Measurements from ENCODE around the gene RNF187. TPM values are rescaled to one million over a fixed set of nuclear protein-coding genes. Genes with fewer than 3 reads are reported as not detected.

Gene RNF187
- total and polyA plus RNA-seq, 2 donors (not counting 1 experiment from before 2014, with no cell fraction given), result 46.1 to 89.5 TPM

- no peak for TF ChIP-seq EZH2 (IDR thresholded peaks at IDR 0.05; ENCODE audit: low read length, missing control alignments)
- TF ChIP-seq CTCF (conservative IDR thresholded peaks at IDR 0.05 in 1 of 2, IDR thresholded peaks at IDR 0.05 in 1 of 2; ENCODE audit: low read depth in 1 of 2, low read length in 2 of 2), result no peak
Measured at GRCh38 chr1:228542981-228543380, 55.8 kb downstream of the RNF187 start.

GRCh38 chr1:228543396-228543795 is 56.2 kb downstream of the RNF187 start:
- DNase-seq (ENCODE audit: low read depth in 2 of 2), result no peak
- no peaks in the 10 kb centered on the region for H3K4me1 ChIP-seq (ENCODE audit: control insufficient read depth, extremely low read depth, insufficient read depth, low read length)
- no peak overlapping the region for H2AFZ ChIP-seq (ENCODE audit: low read length)
- H3K36me3 ChIP-seq (ENCODE audit: control insufficient read depth, insufficient read depth, low read length), result no peaks in the 10 kb centered on the region
- no peaks in the 10 kb centered on the region for H3K27me3 ChIP-seq (ENCODE audit: control insufficient read depth, insufficient read depth, low read length)
- H3K79me2 ChIP-seq (ENCODE audit: control insufficient read depth, insufficient read depth, low read length), result no peaks in the 10 kb centered on the region
- TF ChIP-seq CTCF (conservative IDR thresholded peaks at IDR 0.05 in 1 of 2, IDR thresholded peaks at IDR 0.05 in 1 of 2; ENCODE audit: low read depth in 1 of 2, low read length in 2 of 2) (no peak), EZH2 (IDR thresholded peaks at IDR 0.05; ENCODE audit: low read length, missing control alignments) (no peak)
- H3K27ac ChIP-seq (ENCODE audit: insufficient read depth, low read length), result no peak overlapping the region
- H3K9ac ChIP-seq (ENCODE audit: insufficient read depth, low read length), result no peak overlapping the region
- H3K9me3 ChIP-seq (ENCODE audit: control insufficient read depth, insufficient read depth, low read depth, low read length), result no peaks in the 10 kb centered on the region
- H3K4me3 ChIP-seq (replicated peaks in 1 of 4; ENCODE audit: control extremely low read depth in 1 of 4, insufficient read depth in 1 of 4, low read depth in 3 of 4, low read length in 4 of 4), result no peak overlapping the region
- H4K20me1 ChIP-seq (ENCODE audit: control insufficient read depth, extremely low read depth, insufficient read depth, low read length), result no peaks in the 10 kb centered on the region
- no peak overlapping the region for H3K4me2 ChIP-seq (ENCODE audit: extremely low read depth, insufficient read depth, low read length)

More at GRCh38 chr1:228542981-228543380, 55.8 kb downstream of the RNF187 start:
- Histone ChIP-seq H3K27ac (ENCODE audit: insufficient read depth, low read length) (no peak overlapping the region), H3K27me3 (ENCODE audit: control insufficient read depth, insufficient read depth, low read length) (no peaks in the 10 kb centered on the region), H4K20me1 (ENCODE audit: control insufficient read depth, extremely low read depth, insufficient read depth, low read length) (no peaks in the 10 kb centered on the region), H3K9ac (ENCODE audit: insufficient read depth, low read length) (no peak overlapping the region), H3K9me3 (ENCODE audit: control insufficient read depth, insufficient read depth, low read depth, low read length) (no peaks in the 10 kb centered on the region), H2AFZ (ENCODE audit: low read length) (no peak overlapping the region), H3K4me3 (replicated peaks in 1 of 4; ENCODE audit: control extremely low read depth in 1 of 4, insufficient read depth in 1 of 4, low read depth in 3 of 4, low read length in 4 of 4) (no peak overlapping the region), H3K36me3 (ENCODE audit: control insufficient read depth, insufficient read depth, low read length) (no peaks in the 10 kb centered on the region), H3K4me2 (ENCODE audit: extremely low read depth, insufficient read depth, low read length) (no peak overlapping the region), H3K4me1 (ENCODE audit: control insufficient read depth, extremely low read depth, insufficient read depth, low read length) (no peaks in the 10 kb centered on the region), H3K79me2 (ENCODE audit: control insufficient read depth, insufficient read depth, low read length) (no peaks in the 10 kb centered on the region)
- DNase-seq (ENCODE audit: low read depth in 2 of 2), result no peak

- no peaks in the 10 kb centered on the region for H3K4me1 ChIP-seq (ENCODE audit: control insufficient read depth, extremely low read depth, insufficient read depth, low read length)
- H3K4me2 ChIP-seq (ENCODE audit: extremely low read depth, insufficient read depth, low read length), result no peak overlapping the region
- H3K9me3 ChIP-seq (ENCODE audit: control insufficient read depth, insufficient read depth, low read depth, low read length), result no peaks in the 10 kb centered on the region
- no peaks in the 10 kb centered on the region for H3K79me2 ChIP-seq (ENCODE audit: control insufficient read depth, insufficient read depth, low read length)
- H3K27ac ChIP-seq (ENCODE audit: insufficient read depth, low read length), result no peak overlapping the region
- H3K27me3 ChIP-seq (ENCODE audit: control insufficient read depth, insufficient read depth, low read length), result no peaks in the 10 kb centered on the region
- H2AFZ ChIP-seq (ENCODE audit: low read length), result no peak overlapping the region
- no peak for TF ChIP-seq EZH2 (IDR thresholded peaks at IDR 0.05; ENCODE audit: low read length, missing control alignments)
- no peak for TF ChIP-seq CTCF (conservative IDR thresholded peaks at IDR 0.05 in 1 of 2, IDR thresholded peaks at IDR 0.05 in 1 of 2; ENCODE audit: low read depth in 1 of 2, low read length in 2 of 2)
- no peaks in the 10 kb centered on the region for H3K36me3 ChIP-seq (ENCODE audit: control insufficient read depth, insufficient read depth, low read length)
- no peak for DNase-seq (ENCODE audit: low read depth in 2 of 2)
- no peak overlapping the region for H3K4me3 ChIP-seq (replicated peaks in 1 of 4; ENCODE audit: control extremely low read depth in 1 of 4, insufficient read depth in 1 of 4, low read depth in 3 of 4, low read length in 4 of 4)
- H4K20me1 ChIP-seq (ENCODE audit: control insufficient read depth, extremely low read depth, insufficient read depth, low read length), result no peaks in the 10 kb centered on the region
- H3K9ac ChIP-seq (ENCODE audit: insufficient read depth, low read length), result no peak overlapping the region
Measured at GRCh38 chr1:228544021-228544850, 57.1 kb downstream of the RNF187 start.

Data from fibroblast of lung (primary cell).